Nephron progenitor cell (in vitro differentiated cells): ENCODE data around the gene SYT1.

ENCODE experiments used
- DNase-seq: peaks from one replicate; pipeline ENCODE4 v3.0.0; 2021
- H3K27ac Mint-ChIP-seq: 2 replicates; pipeline ENCODE4 v1.8.0; 2021; ENCODE audit warnings: mild to moderate bottlenecking, moderate library complexity, mixed read lengths
- H3K27me3 Mint-ChIP-seq: 2 replicates; pipeline ENCODE4 v1.8.0; 2021; ENCODE audit warnings: mild to moderate bottlenecking, low read depth, mixed read lengths; ENCODE audit not compliant: poor library complexity
- H3K36me3 Mint-ChIP-seq: 2 replicates; pipeline ENCODE4 v1.8.0; 2021; ENCODE audit warnings: low read depth, mixed read lengths
- H3K4me1 Mint-ChIP-seq: 2 replicates; pipeline ENCODE4 v1.8.0; 2021; ENCODE audit warnings: mixed read lengths
- H3K4me3 Mint-ChIP-seq: 2 replicates; pipeline ENCODE4 v1.8.0; 2021; ENCODE audit warnings: mild to moderate bottlenecking, moderate library complexity, mixed read lengths
- H3K9me3 Mint-ChIP-seq: 2 replicates; pipeline ENCODE4 v1.8.0; 2021; ENCODE audit warnings: mild to moderate bottlenecking, moderate library complexity, mixed read lengths
- CTCF ChIP-seq: fragments of 200-600 bp; sonication (generic); IDR thresholded peaks from 2 replicates; pipeline ENCODE4 v1.5.0; 2021; ENCODE audit warnings: antibody characterized with exemption

The SYT1 gene

GRCh38 chr12:79223761-79224160, 359.2 kb downstream of the SYT1 start:
- no peak for DNase-seq
- H3K36me3 Mint-ChIP-seq: peaks cover 59% of the 10 kb centered on the region
- H3K27me3 Mint-ChIP-seq: no peaks in the 10 kb centered on the region
- H3K9me3 Mint-ChIP-seq: peaks cover 42% of the 10 kb centered on the region
- H3K27ac Mint-ChIP-seq: no peak overlapping the region
- TF ChIP-seq CTCF: no peak
- H3K4me3 Mint-ChIP-seq: no peak overlapping the region
- peaks cover 3% of the 10 kb centered on the region for H3K4me1 Mint-ChIP-seq

- TF ChIP-seq CTCF: no peak
- Mint-ChIP-seq H3K36me3 (peaks cover 26% of the 10 kb centered on the region), H3K4me1 (peaks cover 8% of the 10 kb centered on the region), H3K27ac (no peak overlapping the region), H3K4me3 (no peak overlapping the region), H3K9me3 (peaks cover 10% of the 10 kb centered on the region), H3K27me3 (no peaks in the 10 kb centered on the region)
- DNase-seq: no peak
Observed at GRCh38 chr12:79227091-79227490, 362.5 kb downstream of the SYT1 start.

GRCh38 chr12:79227646-79228045, 363.1 kb downstream of the SYT1 start:
- Mint-ChIP-seq H3K27ac (no peak overlapping the region), H3K27me3 (no peaks in the 10 kb centered on the region), H3K4me1 (peaks cover 8% of the 10 kb centered on the region), H3K9me3 (peaks cover 6% of the 10 kb centered on the region), H3K36me3 (peaks cover 22% of the 10 kb centered on the region), H3K4me3 (no peak overlapping the region)
- TF ChIP-seq CTCF: no peak
- no peak for DNase-seq

GRCh38 chr12:79233341-79233781, 368.8 kb downstream of the SYT1 start:
- Mint-ChIP-seq H3K4me3 (no peak overlapping the region), H3K27me3 (peaks cover 4% of the 10 kb centered on the region), H3K36me3 (peaks cover 8% of the 10 kb centered on the region), H3K9me3 (no peaks in the 10 kb centered on the region), H3K4me1 (peaks cover 8% of the 10 kb centered on the region), H3K27ac (no peak overlapping the region)
- DNase-seq: no peak
- no peak for TF ChIP-seq CTCF

GRCh38 chr12:79236920-79237319, 372.3 kb downstream of the SYT1 start:
- H3K9me3 Mint-ChIP-seq: peaks cover 5% of the 10 kb centered on the region
- no peaks in the 10 kb centered on the region for H3K4me1 Mint-ChIP-seq
- no peak for TF ChIP-seq CTCF
- DNase-seq: no peak
- no peak overlapping the region for H3K27ac Mint-ChIP-seq
- H3K4me3 Mint-ChIP-seq: no peak overlapping the region
- H3K27me3 Mint-ChIP-seq: peaks cover 4% of the 10 kb centered on the region
- peaks cover 14% of the 10 kb centered on the region for H3K36me3 Mint-ChIP-seq

- no peaks in the 10 kb centered on the region for H3K4me1 Mint-ChIP-seq
- peaks cover 26% of the 10 kb centered on the region for H3K36me3 Mint-ChIP-seq
- H3K27ac Mint-ChIP-seq: no peak overlapping the region
- peaks cover 15% of the 10 kb centered on the region for H3K9me3 Mint-ChIP-seq
- TF ChIP-seq CTCF: no peak
- peaks cover 4% of the 10 kb centered on the region for H3K27me3 Mint-ChIP-seq
- no peak overlapping the region for H3K4me3 Mint-ChIP-seq
- DNase-seq: no peak
Observed at GRCh38 chr12:79238246-79238645, 373.7 kb downstream of the SYT1 start.
